ENCODE measurements around the gene C19orf25. TPM values are rescaled to one million over a fixed set of nuclear protein-coding genes. Genes with fewer than 3 reads are reported as not detected.
A peak's percentile ranks its signal among the peaks of the same experiment; 100 is the strongest.

The C19orf25 gene
- total and polyA plus RNA-seq, 2 donors (not counting 1 experiment from before 2014, with no cell fraction given): 34.2 to 68.3 TPM

DNA sequence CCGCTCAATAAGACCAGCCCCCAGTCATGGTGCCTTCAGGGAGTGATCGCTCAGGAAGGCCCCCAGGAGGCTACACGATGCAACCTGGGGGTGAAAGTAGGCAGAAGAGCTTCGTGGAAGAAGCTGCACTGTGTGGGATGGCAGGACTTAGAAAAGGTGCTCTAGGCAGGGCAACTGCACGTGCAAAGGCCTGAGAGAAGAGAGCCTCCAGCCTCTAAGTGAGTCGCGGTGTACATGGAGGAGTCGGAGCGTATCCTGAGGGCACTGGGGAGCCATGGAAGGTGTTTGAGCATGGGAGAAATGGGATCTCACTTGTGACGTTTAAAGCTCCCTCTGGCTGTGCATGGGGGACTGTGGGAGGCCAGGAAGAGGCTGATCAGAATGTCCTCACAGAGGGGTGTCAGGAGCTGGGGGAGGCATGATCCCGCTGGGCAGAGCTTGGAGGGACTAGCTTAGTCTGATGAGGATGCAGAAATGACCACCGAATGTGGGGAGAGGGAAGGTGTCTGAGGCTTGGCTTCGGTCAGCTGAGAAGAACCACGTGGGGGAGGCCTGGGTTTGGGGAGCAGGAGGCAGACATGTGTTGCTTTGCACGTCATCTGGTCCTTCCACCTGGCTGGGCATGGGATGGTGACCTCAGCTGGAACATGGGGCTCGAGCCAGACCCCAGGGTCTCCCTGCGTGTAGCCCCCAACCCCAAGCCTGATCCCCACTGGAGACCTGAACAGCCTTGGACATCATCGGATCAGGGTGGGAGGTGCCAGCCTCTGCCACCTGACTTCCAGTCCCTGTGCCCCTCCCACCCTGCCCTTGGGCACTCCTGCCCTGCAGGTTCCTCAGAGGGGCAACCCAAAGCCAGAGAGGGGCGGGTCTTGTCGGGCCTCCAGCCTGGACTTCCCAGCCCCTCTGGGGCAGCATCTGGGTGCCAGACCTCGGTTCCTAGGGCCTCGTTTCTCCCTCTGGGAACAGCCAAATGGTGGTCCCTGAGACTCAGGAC, 28.0 kb downstream of the C19orf25 start:
- H3K27ac ChIP-seq (ENCODE audit: low read length in 2 of 2): no peak overlapping the region
- POLR2A ChIA-PET: interaction anchor here (0.9 kb wide), 1 partner anchor 20 kb away, joined by 5 read pairs; no protein-coding TSS in a partner anchor
- no peak overlapping the region for H3K4me3 ChIP-seq (ENCODE audit: control extremely low read depth in 1 of 5, extremely low read depth in 1 of 5, insufficient read depth in 1 of 5, low read depth in 2 of 5, low read length in 4 of 5)
- TF ChIP-seq, protein P1, sequence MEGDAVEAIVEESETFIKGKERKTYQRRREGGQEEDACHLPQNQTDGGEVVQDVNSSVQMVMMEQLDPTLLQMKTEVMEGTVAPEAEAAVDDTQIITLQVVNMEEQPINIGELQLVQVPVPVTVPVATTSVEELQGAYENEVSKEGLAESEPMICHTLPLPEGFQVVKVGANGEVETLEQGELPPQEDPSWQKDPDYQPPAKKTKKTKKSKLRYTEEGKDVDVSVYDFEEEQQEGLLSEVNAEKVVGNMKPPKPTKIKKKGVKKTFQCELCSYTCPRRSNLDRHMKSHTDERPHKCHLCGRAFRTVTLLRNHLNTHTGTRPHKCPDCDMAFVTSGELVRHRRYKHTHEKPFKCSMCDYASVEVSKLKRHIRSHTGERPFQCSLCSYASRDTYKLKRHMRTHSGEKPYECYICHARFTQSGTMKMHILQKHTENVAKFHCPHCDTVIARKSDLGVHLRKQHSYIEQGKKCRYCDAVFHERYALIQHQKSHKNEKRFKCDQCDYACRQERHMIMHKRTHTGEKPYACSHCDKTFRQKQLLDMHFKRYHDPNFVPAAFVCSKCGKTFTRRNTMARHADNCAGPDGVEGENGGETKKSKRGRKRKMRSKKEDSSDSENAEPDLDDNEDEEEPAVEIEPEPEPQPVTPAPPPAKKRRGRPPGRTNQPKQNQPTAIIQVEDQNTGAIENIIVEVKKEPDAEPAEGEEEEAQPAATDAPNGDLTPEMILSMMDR (IDR thresholded peaks at IDR 0.05): no peak
- peaks cover 49% of the 10 kb centered on the region for H3K27me3 Mint-ChIP-seq
- peak overlapping the region; percentile 33 for H3K4me3 Mint-ChIP-seq
- H3K4me1 Mint-ChIP-seq: peaks cover 34% of the 10 kb centered on the region
- whole genome bisulfite sequencing (ENCODE audit: insufficient coverage): 59% methylated on average over 21 of the region's 22 CpGs
- intact Hi-C loops (cut with micrococcal nuclease): no loop called here
- H3K27ac Mint-ChIP-seq: no peak overlapping the region
- no peaks in the 10 kb centered on the region for H3K79me2 ChIP-seq (ENCODE audit: control insufficient read depth, insufficient read depth, low read length)
- no peak for DNase-seq
- peaks cover 0 to 52% (median 0%) of the 10 kb centered on the region in 3 donors for H3K9me3 ChIP-seq (ENCODE audit: control extremely low read depth in 1 of 3, control insufficient read depth in 2 of 3, insufficient read depth in 1 of 3, low read length in 2 of 3)
- no peaks in the 10 kb centered on the region for H3K36me3 ChIP-seq (replicated peaks in 1 of 2; ENCODE audit: control extremely low read depth in 1 of 2, control insufficient read depth in 1 of 2, extremely low read depth in 1 of 2, insufficient read depth in 2 of 2, low read length in 1 of 2)
- peaks cover 15% of the 10 kb centered on the region for H4K20me1 ChIP-seq (ENCODE audit: control insufficient read depth, insufficient read depth, low read length, poor library complexity, severe bottlenecking)
- no peak overlapping the region for H3K4me2 ChIP-seq (replicated peaks; ENCODE audit: low read depth, low read length, poor library complexity, severe bottlenecking)
- H3K9ac ChIP-seq (ENCODE audit: low read length): no peak overlapping the region
- ATAC-seq (ENCODE audit: low read depth): no peak
- CTCF ChIA-PET: interaction anchor here (1.1 kb wide), 1 partner anchor 369 kb away, joined by 3 read pairs; no protein-coding TSS in a partner anchor
- no peaks in the 10 kb centered on the region for H3K9me3 Mint-ChIP-seq (ENCODE audit: insufficient read depth)
- peaks cover 0 to 84% (median 56%) of the 10 kb centered on the region in 4 experiments for H3K27me3 ChIP-seq (replicated peaks in 1 of 4; ENCODE audit: control extremely low read depth in 1 of 4, control insufficient read depth in 3 of 4, insufficient read depth in 4 of 4, low read length in 3 of 4)
- H2AFZ ChIP-seq (ENCODE audit: insufficient read depth, low read depth, low read length, poor library complexity, severe bottlenecking): no peak overlapping the region
- H3K4me1 ChIP-seq (ENCODE audit: control insufficient read depth in 2 of 2, insufficient read depth in 2 of 2, low read length in 2 of 2): peaks cover 35 to 44% of the 10 kb centered on the region in 2 donors

Measured in B cell (primary cell).